Trophoblast cell (in vitro differentiated cells and primary cell): Measurements from ENCODE around the gene PPM1A.

ENCODE experiments used
- DNase-seq, 2 donors: peaks; one replicate each; pipeline ENCODE4 v3.0.0-alpha.2; 2016
- H2AFZ ChIP-seq: 2 replicates; pipeline ENCODE4 v1.6.1; 2013; ENCODE audit warnings: low read length, moderate library complexity, mild to moderate bottlenecking; ENCODE audit not compliant: insufficient read depth, poor library complexity
- H2AK5ac ChIP-seq: 2 replicates; pipeline ENCODE4 v1.6.1; 2013; ENCODE audit warnings: mild to moderate bottlenecking, low read length
- H2BK120ac ChIP-seq: 2 replicates; pipeline ENCODE4 v1.6.1; 2013; ENCODE audit warnings: low read length, mild to moderate bottlenecking, moderate library complexity; ENCODE audit not compliant: insufficient read depth, poor library complexity
- H2BK12ac ChIP-seq: 2 replicates; pipeline ENCODE4 v1.6.1; 2013; ENCODE audit warnings: mild to moderate bottlenecking, low read length, moderate library complexity
- H2BK5ac ChIP-seq: 2 replicates; pipeline ENCODE4 v1.6.1; 2013; ENCODE audit warnings: low read length, low read depth, moderate library complexity, mild to moderate bottlenecking; ENCODE audit not compliant: poor library complexity
- H3K14ac ChIP-seq: 2 replicates; pipeline ENCODE4 v1.6.1; 2013; ENCODE audit warnings: mild to moderate bottlenecking, low read length
- H3K18ac ChIP-seq: 2 replicates; pipeline ENCODE4 v1.6.1; 2013; ENCODE audit warnings: mild to moderate bottlenecking, low read length
- H3K23ac ChIP-seq: 2 replicates; pipeline ENCODE4 v1.6.1; 2013; ENCODE audit warnings: low read length
- H3K27ac ChIP-seq: 2 replicates; pipeline ENCODE4 v1.5.1; 2013; ENCODE audit warnings: low read depth, mild to moderate bottlenecking, inconsistent platforms, low read length, moderate library complexity
- H3K27me3 ChIP-seq: 2 replicates; pipeline ENCODE4 v1.6.1; 2013; ENCODE audit warnings: inconsistent platforms, mild to moderate bottlenecking, low read length, moderate library complexity; ENCODE audit not compliant: insufficient read depth
- H3K36me3 ChIP-seq, 2 experiments: 1 replicate in 1 of 2; 2 replicates in 1 of 2; pipeline ENCODE4 v1.6.1; 2013; ENCODE audit warnings: low read length in 2 of 2, mild to moderate bottlenecking in 2 of 2, moderate library complexity in 1 of 2; ENCODE audit not compliant: insufficient read depth in 2 of 2, control insufficient read depth in 1 of 2
- H3K4ac ChIP-seq: 2 replicates; pipeline ENCODE4 v1.6.1; 2013; ENCODE audit warnings: low read depth, mild to moderate bottlenecking, low read length, moderate library complexity
- H3K4me1 ChIP-seq, 2 experiments: 1 replicate in 1 of 2; 2 replicates in 1 of 2; pipeline ENCODE4 v1.6.1; 2013; ENCODE audit warnings: low read length in 2 of 2, mild to moderate bottlenecking in 2 of 2, moderate library complexity in 1 of 2; ENCODE audit not compliant: insufficient read depth in 2 of 2, control insufficient read depth in 1 of 2
- H3K4me2 ChIP-seq: 2 replicates; pipeline ENCODE4 v1.6.1; 2013; ENCODE audit warnings: inconsistent platforms, mild to moderate bottlenecking, low read length, moderate library complexity
- H3K4me3 ChIP-seq: 2 replicates; pipeline ENCODE4 v1.5.1; 2013; ENCODE audit warnings: mild to moderate bottlenecking, low read depth, low read length, inconsistent platforms
- H3K79me1 ChIP-seq: one replicate; pipeline ENCODE4 v1.6.1; 2013; ENCODE audit warnings: low read length
- H3K79me2 ChIP-seq: 2 replicates; pipeline ENCODE4 v1.6.1; 2013; ENCODE audit warnings: low read length, mild to moderate bottlenecking; ENCODE audit not compliant: control insufficient read depth, insufficient read depth, poor library complexity
- H3K9ac ChIP-seq: 2 replicates; pipeline ENCODE4 v1.6.1; 2013; ENCODE audit warnings: mild to moderate bottlenecking, low read length
- H3K9me3 ChIP-seq: 2 replicates; pipeline ENCODE4 v1.6.1; 2013; ENCODE audit warnings: low read depth, mild to moderate bottlenecking, control low read depth, inconsistent platforms, low read length; ENCODE audit not compliant: insufficient read depth
- H4K12ac ChIP-seq: 2 replicates; pipeline ENCODE4 v1.6.1; 2013; ENCODE audit warnings: low read depth, mild to moderate bottlenecking, low read length, moderate library complexity
- H4K8ac ChIP-seq: 2 replicates; pipeline ENCODE4 v1.6.1; 2013; ENCODE audit warnings: low read depth, mild to moderate bottlenecking, low read length, moderate library complexity
- H4K91ac ChIP-seq: one replicate; pipeline ENCODE4 v1.6.1; 2013; ENCODE audit warnings: low read depth, mild to moderate bottlenecking, low read length, moderate library complexity
- WGBS: extraction: QIAGEN DNeasy Blood & Tissue Kit; methylation state at CpG from one replicate; pipeline ENCODE4 v1.1.7; 2013; ENCODE audit warnings: missing lambda C conversion rate; ENCODE audit not compliant: insufficient read length, insufficient coverage; ENCODE audit errors: extremely low coverage; 5-methylcytosine and 5-hydroxymethylcytosine counted together

Gene PPM1A

DNA sequence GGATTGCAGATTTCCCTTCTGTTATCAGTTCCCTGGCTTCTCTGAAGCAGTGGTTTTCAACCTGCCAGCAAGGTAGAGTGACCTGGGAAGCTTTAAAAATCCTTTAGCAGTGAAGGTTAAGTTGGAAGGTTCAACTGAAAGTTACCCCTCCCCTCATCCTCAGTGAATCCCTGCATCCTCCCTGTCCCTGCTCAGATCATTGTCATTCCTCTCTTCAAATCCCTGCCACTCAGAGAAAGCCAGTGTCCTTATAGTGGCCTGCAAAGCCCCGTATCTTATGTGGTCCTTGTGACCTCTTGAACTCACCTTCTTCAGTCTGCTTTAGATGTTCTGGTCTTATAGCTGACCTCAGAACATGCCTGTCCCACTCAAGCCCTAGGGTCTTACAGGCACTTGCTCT lies 53.6 kb downstream of the PPM1A start:
- no peak overlapping the region for H4K91ac ChIP-seq
- no peak overlapping the region for H2BK120ac ChIP-seq
- H4K8ac ChIP-seq, result no peak overlapping the region
- no peak overlapping the region for H3K23ac ChIP-seq
- H3K36me3 ChIP-seq, result no peaks in the 10 kb centered on the region
- H3K79me1 ChIP-seq, result no peaks in the 10 kb centered on the region
- H2AFZ ChIP-seq, result no peak overlapping the region
- no peak overlapping the region for H2AK5ac ChIP-seq
- H3K4me1 ChIP-seq, result no peaks in the 10 kb centered on the region
- H2BK12ac ChIP-seq, result no peak overlapping the region
- H3K27ac ChIP-seq, result no peak overlapping the region
- H3K18ac ChIP-seq, result no peak overlapping the region
- no peak overlapping the region for H2BK5ac ChIP-seq
- no peaks in the 10 kb centered on the region for H3K79me2 ChIP-seq
- no peak overlapping the region for H3K4me2 ChIP-seq
- H4K12ac ChIP-seq, result no peak overlapping the region
- no peak overlapping the region for H3K9ac ChIP-seq
- H3K27me3 ChIP-seq, result no peaks in the 10 kb centered on the region
- WGBS, result no CpG with 5 or more reads among the region's 1 CpG
- H3K14ac ChIP-seq, result no peak overlapping the region
- peaks cover 2% of the 10 kb centered on the region for H3K9me3 ChIP-seq
- DNase-seq, result no peak
- H3K4me3 ChIP-seq, result no peak overlapping the region
- H3K4ac ChIP-seq, result no peak overlapping the region

GRCh38 chr14:60303745-60304144 lies 54.7 kb downstream of the PPM1A start:
- no peak overlapping the region for H3K4me2 ChIP-seq
- DNase-seq, result no peak
- no peak overlapping the region for H3K27ac ChIP-seq
- no peak overlapping the region for H3K4me3 ChIP-seq
- peaks cover 2% of the 10 kb centered on the region for H3K9me3 ChIP-seq
- H4K12ac ChIP-seq, result no peak overlapping the region
- H3K9ac ChIP-seq, result no peak overlapping the region
- H4K8ac ChIP-seq, result no peak overlapping the region
- H3K79me1 ChIP-seq, result no peaks in the 10 kb centered on the region
- H3K27me3 ChIP-seq, result no peaks in the 10 kb centered on the region
- no CpG with 5 or more reads among the region's 7 CpGs for WGBS
- H3K18ac ChIP-seq, result no peak overlapping the region
- H3K36me3 ChIP-seq, result no peaks in the 10 kb centered on the region
- no peak overlapping the region for H3K14ac ChIP-seq
- H2BK5ac ChIP-seq, result no peak overlapping the region
- H3K4ac ChIP-seq, result no peak overlapping the region
- no peaks in the 10 kb centered on the region for H3K79me2 ChIP-seq
- H2BK12ac ChIP-seq, result no peak overlapping the region
- H2AFZ ChIP-seq, result no peak overlapping the region
- no peak overlapping the region for H4K91ac ChIP-seq
- H2BK120ac ChIP-seq, result no peak overlapping the region
- no peaks in the 10 kb centered on the region for H3K4me1 ChIP-seq
- no peak overlapping the region for H2AK5ac ChIP-seq
- H3K23ac ChIP-seq, result peak overlapping the region; percentile 75

GRCh38 chr14:60304509-60304908 lies 55.5 kb downstream of the PPM1A start:
- Histone ChIP-seq H2AFZ (no peak overlapping the region), H3K27ac (no peak overlapping the region), H3K79me1 (no peaks in the 10 kb centered on the region), H3K4me1 (no peaks in the 10 kb centered on the region), H4K8ac (no peak overlapping the region), H3K4me3 (no peak overlapping the region), H3K14ac (no peak overlapping the region), H3K9me3 (peaks cover 2% of the 10 kb centered on the region), H2BK12ac (no peak overlapping the region), H2AK5ac (no peak overlapping the region), H4K12ac (no peak overlapping the region), H3K36me3 (no peaks in the 10 kb centered on the region), H4K91ac (no peak overlapping the region), H2BK5ac (no peak overlapping the region), H3K4ac (no peak overlapping the region), H3K18ac (no peak overlapping the region), H3K23ac (no peak overlapping the region), H3K27me3 (no peaks in the 10 kb centered on the region), H3K79me2 (no peaks in the 10 kb centered on the region), H3K4me2 (no peak overlapping the region), H3K9ac (no peak overlapping the region), H2BK120ac (no peak overlapping the region)
- DNase-seq, result no peak
- WGBS, result no CpG with 5 or more reads among the region's 7 CpGs

DNA sequence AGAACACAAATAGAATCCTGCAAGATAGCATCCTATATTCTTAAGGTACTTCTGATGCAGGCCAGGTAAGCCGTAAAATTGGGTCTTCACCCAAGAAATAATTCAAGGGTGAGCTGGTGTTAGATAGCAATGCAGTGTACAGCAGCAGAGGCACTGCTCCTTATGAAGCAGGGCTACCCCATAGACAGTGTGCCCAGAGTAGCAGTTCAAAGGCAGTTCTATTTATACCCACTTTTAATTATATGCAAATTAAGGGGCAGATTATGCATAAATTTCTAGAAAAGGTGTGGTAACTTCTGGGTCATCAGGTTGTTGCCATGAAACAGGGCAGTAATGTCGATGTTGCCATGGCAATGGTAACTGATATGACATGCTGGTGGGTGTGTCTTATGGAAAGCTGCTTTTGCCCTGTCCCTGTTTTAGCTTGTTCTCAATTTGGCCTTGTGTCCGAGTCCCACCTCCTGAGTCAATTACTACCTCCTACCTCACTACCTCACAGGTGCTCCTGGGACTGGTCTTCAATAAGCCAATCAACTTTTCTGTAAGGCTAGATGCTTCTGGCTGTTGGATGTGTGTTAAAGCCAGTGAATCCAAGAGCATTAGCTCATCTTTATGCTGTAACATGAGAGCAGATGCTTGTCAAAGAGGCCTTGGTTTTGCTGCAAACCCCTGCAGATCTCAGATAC lies 61.0 kb downstream of the PPM1A start:
- no peaks in the 10 kb centered on the region for H3K36me3 ChIP-seq
- H3K27me3 ChIP-seq, result no peaks in the 10 kb centered on the region
- H3K79me2 ChIP-seq, result no peaks in the 10 kb centered on the region
- no peak overlapping the region for H2BK5ac ChIP-seq
- no peak overlapping the region for H3K27ac ChIP-seq
- no peak overlapping the region for H3K4me3 ChIP-seq
- no peaks in the 10 kb centered on the region for H3K79me1 ChIP-seq
- H3K4me2 ChIP-seq, result no peak overlapping the region
- no peak overlapping the region for H4K8ac ChIP-seq
- H3K18ac ChIP-seq, result no peak overlapping the region
- no peak overlapping the region for H3K4ac ChIP-seq
- H2AK5ac ChIP-seq, result no peak overlapping the region
- no peak overlapping the region for H3K9ac ChIP-seq
- peaks cover 2% of the 10 kb centered on the region for H3K9me3 ChIP-seq
- no CpG with 5 or more reads among the region's 3 CpGs for WGBS
- no peak overlapping the region for H4K12ac ChIP-seq
- no peak overlapping the region for H4K91ac ChIP-seq
- no peak overlapping the region for H2AFZ ChIP-seq
- H3K14ac ChIP-seq, result no peak overlapping the region
- no peaks in the 10 kb centered on the region for H3K4me1 ChIP-seq
- no peak overlapping the region for H2BK120ac ChIP-seq
- peak in 1 of 2 donors; percentile 10 for DNase-seq
- H2BK12ac ChIP-seq, result no peak overlapping the region
- no peak overlapping the region for H3K23ac ChIP-seq
